ENCODE measurements around the gene TNFAIP3. TPM values are rescaled to one million over a fixed set of nuclear protein-coding genes. Genes with fewer than 3 reads are reported as not detected.

TNFAIP3 gene
- total RNA-seq, 4 donors from 2014 or later = 21.6 to 48.4 (median 32.8) TPM

DNA sequence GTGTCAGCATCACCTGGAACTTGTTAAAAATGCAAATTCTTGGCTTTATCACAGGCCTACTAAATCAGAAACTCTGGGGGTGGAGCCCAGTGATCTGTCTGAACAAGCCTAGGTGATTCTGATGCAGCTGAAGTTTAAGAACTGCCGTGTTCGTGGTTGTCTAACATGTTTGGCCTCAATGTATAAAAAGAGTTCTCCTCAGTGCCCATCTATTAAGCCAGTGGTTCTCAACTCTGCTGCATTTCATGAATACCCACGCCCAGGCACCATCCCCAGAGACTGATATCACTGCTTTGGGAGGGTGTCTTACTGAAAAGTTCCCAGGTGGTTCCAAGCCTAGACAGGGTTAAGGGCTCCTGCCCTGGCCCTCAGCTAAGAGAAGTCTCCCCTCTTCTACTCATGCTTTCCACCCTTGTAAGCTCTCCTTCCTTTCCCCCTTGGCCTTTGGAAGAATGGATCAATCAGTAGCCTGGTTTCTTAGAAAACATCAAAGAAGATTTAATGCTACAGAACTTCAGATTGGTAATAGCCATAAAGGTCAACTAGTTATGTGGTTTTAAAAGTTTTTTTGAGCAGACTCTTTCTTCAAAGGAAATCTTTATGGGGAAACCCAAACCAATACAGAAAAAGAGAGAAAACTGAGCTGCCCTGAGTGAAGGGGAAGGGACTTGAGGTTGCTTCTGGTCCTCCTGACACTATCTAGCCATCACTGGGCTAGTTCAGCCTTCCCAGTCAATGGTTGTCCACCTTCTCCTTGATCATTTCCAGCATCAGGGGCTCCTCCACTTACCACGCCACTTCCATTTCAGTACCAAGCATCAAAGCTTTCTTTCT, 38.9 kb upstream of the TNFAIP3 start:
- Histone ChIP-seq H3K36me3 (no peaks in the 10 kb centered on the region), H3K4me3 (no peak overlapping the region), H3K9me3 (no peaks in the 10 kb centered on the region), H3K4me1 (peaks cover 0 to 9% (median 0%) of the 10 kb centered on the region in 4 donors), H3K27ac (no peak overlapping the region), H3K27me3 (no peaks in the 10 kb centered on the region)
- TF ChIP-seq POLR2A (IDR thresholded peaks at IDR 0.05) (no peak), EP300 (IDR thresholded peaks at IDR 0.05) (no peak)
- TF ChIP-seq, protein P1, sequence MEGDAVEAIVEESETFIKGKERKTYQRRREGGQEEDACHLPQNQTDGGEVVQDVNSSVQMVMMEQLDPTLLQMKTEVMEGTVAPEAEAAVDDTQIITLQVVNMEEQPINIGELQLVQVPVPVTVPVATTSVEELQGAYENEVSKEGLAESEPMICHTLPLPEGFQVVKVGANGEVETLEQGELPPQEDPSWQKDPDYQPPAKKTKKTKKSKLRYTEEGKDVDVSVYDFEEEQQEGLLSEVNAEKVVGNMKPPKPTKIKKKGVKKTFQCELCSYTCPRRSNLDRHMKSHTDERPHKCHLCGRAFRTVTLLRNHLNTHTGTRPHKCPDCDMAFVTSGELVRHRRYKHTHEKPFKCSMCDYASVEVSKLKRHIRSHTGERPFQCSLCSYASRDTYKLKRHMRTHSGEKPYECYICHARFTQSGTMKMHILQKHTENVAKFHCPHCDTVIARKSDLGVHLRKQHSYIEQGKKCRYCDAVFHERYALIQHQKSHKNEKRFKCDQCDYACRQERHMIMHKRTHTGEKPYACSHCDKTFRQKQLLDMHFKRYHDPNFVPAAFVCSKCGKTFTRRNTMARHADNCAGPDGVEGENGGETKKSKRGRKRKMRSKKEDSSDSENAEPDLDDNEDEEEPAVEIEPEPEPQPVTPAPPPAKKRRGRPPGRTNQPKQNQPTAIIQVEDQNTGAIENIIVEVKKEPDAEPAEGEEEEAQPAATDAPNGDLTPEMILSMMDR (IDR thresholded peaks at IDR 0.05) = no peak
- 88 to 94% methylated on average over 4 of the region's 4 CpGs for WGBS, 2 donors
- DNase-seq (ENCODE audit: low spot score in 2 of 2) = no peak

DNA sequence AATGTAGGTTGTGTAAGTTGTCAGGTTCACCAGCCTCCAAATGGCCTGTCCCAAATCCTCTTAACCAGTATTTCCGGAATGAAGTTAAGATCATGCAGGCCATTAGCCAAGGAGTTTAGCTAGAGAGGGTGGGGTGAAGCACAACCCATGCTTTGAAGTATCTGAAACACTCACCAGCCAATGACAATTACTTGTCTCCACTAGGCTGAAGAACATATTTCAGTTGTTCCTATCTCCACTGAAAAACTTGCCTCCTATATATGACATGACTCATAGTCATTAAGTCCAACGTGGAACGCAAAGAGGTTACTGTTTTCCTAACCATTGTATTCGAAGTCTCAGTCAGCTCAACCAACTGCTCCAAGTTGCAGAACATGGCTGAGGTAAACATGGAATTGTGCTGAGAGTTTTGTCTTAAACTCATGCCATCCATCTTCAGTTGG, 37.4 kb upstream of the TNFAIP3 start:
- Histone ChIP-seq H3K27ac (no peak overlapping the region), H3K9me3 (no peaks in the 10 kb centered on the region), H3K36me3 (no peaks in the 10 kb centered on the region), H3K27me3 (no peaks in the 10 kb centered on the region), H3K4me3 (no peak overlapping the region), H3K4me1 (no peaks in the 10 kb centered on the region)
- DNase-seq (ENCODE audit: low spot score in 2 of 2) = no peak
- TF ChIP-seq POLR2A (IDR thresholded peaks at IDR 0.05) (no peak), EP300 (IDR thresholded peaks at IDR 0.05) (no peak)
- TF ChIP-seq, protein P1 (IDR thresholded peaks at IDR 0.05) = no peak
- 82% methylated on average over 4 of the region's 4 CpGs for WGBS, 2 donors

DNA sequence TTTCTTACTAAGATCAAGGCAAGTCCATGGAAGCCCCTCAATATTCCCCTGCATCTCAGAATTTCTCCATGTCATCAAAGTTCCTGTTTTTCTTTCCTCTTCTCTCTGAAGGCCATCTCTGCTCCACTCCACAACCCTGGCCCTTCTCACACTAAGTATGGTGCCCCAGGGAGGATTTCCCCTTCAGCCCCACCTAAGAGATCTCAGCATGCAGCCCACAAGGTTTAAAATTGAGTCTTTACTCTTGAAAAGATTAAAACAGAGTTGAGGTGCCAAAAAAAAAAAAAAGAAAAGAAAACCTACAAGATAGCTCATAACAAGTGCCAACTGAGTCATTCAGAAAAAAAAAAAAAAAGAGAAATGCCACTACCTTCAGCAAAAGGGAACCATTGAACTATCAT, 36.5 kb upstream of the TNFAIP3 start:
- H3K9me3 ChIP-seq = no peaks in the 10 kb centered on the region

DNA sequence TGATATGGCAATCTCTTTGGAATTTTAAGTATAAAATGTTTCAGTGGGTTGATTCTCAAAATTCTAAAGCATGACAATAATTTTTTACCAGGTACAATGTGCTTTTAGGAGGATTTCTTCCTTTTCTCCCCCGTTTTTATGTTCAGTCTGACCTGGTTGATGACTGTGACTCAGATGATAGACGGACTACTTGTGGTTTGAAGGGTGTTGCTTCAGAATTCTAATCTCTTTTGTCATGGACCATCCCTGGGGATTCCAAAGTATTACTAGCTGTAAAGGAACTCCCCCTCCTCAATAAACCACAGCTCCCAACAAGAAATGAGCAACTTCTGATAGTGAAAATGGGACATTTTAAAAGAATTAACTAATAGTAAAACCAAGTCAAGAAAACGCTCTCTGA, 34.9 kb upstream of the TNFAIP3 start:
- Histone ChIP-seq H3K9me3 (no peaks in the 10 kb centered on the region), H3K4me1 (no peaks in the 10 kb centered on the region), H3K36me3 (no peaks in the 10 kb centered on the region), H3K27me3 (no peaks in the 10 kb centered on the region), H3K27ac (no peak overlapping the region), H3K4me3 (no peak overlapping the region)
- TF ChIP-seq, protein P1 (IDR thresholded peaks at IDR 0.05) = no peak
- TF ChIP-seq POLR2A (IDR thresholded peaks at IDR 0.05) = no peak
- no peak for TF ChIP-seq EP300 (IDR thresholded peaks at IDR 0.05)
- DNase-seq (ENCODE audit: low spot score in 2 of 2) = no peak
- 77 to 89% methylated on average over 3 of the region's 3 CpGs for WGBS, 2 donors

More for the DNA sequence above, 36.5 kb upstream of the TNFAIP3 start:
- Histone ChIP-seq H3K4me3 (no peak overlapping the region), H3K27ac (no peak overlapping the region), H3K36me3 (no peaks in the 10 kb centered on the region), H3K4me1 (no peaks in the 10 kb centered on the region), H3K27me3 (no peaks in the 10 kb centered on the region)
- no peak for DNase-seq (ENCODE audit: low spot score in 2 of 2)
- TF ChIP-seq, protein P1 (IDR thresholded peaks at IDR 0.05) = no peak
- TF ChIP-seq POLR2A (IDR thresholded peaks at IDR 0.05) = no peak
- TF ChIP-seq EP300 (IDR thresholded peaks at IDR 0.05) = no peak

DNA sequence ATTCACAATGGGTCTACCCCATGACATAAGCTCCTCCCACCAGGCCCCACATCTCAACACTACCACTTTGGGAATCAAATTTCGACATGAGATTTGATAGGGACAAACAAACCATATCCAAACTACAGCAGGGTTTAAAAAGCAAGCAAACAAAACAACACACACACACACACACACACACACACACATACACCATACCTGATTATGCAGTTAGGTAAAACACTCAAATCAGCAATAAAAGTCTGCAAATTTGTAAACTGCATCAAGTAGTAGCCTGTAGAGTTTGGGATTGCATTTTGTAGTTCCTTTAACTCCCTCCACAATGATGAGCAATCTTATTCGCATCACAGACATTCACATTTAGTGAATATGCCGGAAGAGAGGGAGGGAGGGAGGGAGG, 32.6 kb upstream of the TNFAIP3 start:
- H3K9me3 ChIP-seq = peaks cover 0 to 5% (median 0%) of the 10 kb centered on the region in 4 donors

More for the DNA sequence above, 32.6 kb upstream of the TNFAIP3 start:
- Histone ChIP-seq H3K36me3 (no peaks in the 10 kb centered on the region), H3K4me1 (no peaks in the 10 kb centered on the region), H3K27me3 (no peaks in the 10 kb centered on the region), H3K27ac (no peak overlapping the region), H3K4me3 (no peak overlapping the region)
- TF ChIP-seq EP300 (IDR thresholded peaks at IDR 0.05) (no peak), POLR2A (IDR thresholded peaks at IDR 0.05) (no peak)
- TF ChIP-seq, protein P1 (IDR thresholded peaks at IDR 0.05) = no peak
- WGBS, 2 donors = 93 to 94% methylated on average over 3 of the region's 3 CpGs
- no peak for DNase-seq (ENCODE audit: low spot score in 2 of 2)

Data from tibial nerve (tissue), 4 donors.